Endothelial cell (in vitro differentiated cells): ENCODE measurements around the gene CYSRT1. TPM values are rescaled to one million over a fixed set of nuclear protein-coding genes. Genes with fewer than 3 reads are reported as not detected.

ENCODE experiments used
- DNase-seq: peaks from one replicate; pipeline ENCODE4 v3.0.0; 2021; ENCODE audit warnings: low spot score
- H3K27ac Mint-ChIP-seq: one replicate; pipeline ENCODE4 v1.8.0; 2021; ENCODE audit warnings: mixed read lengths, inconsistent platforms; ENCODE audit not compliant: unreplicated experiment
- H3K27me3 Mint-ChIP-seq: one replicate; pipeline ENCODE4 v1.8.0; 2021; ENCODE audit warnings: mild to moderate bottlenecking, moderate library complexity, mixed read lengths, inconsistent platforms; ENCODE audit not compliant: unreplicated experiment
- H3K36me3 Mint-ChIP-seq: one replicate; pipeline ENCODE4 v1.8.0; 2021; ENCODE audit warnings: mild to moderate bottlenecking, low read depth, mixed read lengths, inconsistent platforms; ENCODE audit not compliant: unreplicated experiment
- H3K4me1 Mint-ChIP-seq: one replicate; pipeline ENCODE4 v1.8.0; 2021; ENCODE audit warnings: mild to moderate bottlenecking, mixed read lengths, inconsistent platforms; ENCODE audit not compliant: unreplicated experiment
- H3K4me3 Mint-ChIP-seq: one replicate; pipeline ENCODE4 v1.8.0; 2021; ENCODE audit warnings: mild to moderate bottlenecking, mixed read lengths, inconsistent platforms; ENCODE audit not compliant: unreplicated experiment
- H3K9me3 Mint-ChIP-seq: one replicate; pipeline ENCODE4 v1.8.0; 2021; ENCODE audit warnings: mixed read lengths, inconsistent platforms; ENCODE audit not compliant: unreplicated experiment
- total RNA-seq: library from RNA; stranded (reverse); fragmentation: NEBNext Ultra II Directional; extraction: Animal tissue kit (Norgen Biotek cat#: 25700); gene quantifications from one replicate; pipeline ENCODE4 v1.2.1, GENCODE V29; 2021; ENCODE audit not compliant: unreplicated experiment
- TF ChIP-seq, protein P1 (sequence below): fragments of 200-600 bp; sonication (generic); IDR thresholded peaks from one replicate; pipeline ENCODE4 v1.5.0; 2021; ENCODE audit warnings: antibody characterized with exemption; ENCODE audit not compliant: unreplicated experiment

CYSRT1 gene
- total RNA-seq, 1 donor from 2014 or later, result 1.4 TPM

DNA sequence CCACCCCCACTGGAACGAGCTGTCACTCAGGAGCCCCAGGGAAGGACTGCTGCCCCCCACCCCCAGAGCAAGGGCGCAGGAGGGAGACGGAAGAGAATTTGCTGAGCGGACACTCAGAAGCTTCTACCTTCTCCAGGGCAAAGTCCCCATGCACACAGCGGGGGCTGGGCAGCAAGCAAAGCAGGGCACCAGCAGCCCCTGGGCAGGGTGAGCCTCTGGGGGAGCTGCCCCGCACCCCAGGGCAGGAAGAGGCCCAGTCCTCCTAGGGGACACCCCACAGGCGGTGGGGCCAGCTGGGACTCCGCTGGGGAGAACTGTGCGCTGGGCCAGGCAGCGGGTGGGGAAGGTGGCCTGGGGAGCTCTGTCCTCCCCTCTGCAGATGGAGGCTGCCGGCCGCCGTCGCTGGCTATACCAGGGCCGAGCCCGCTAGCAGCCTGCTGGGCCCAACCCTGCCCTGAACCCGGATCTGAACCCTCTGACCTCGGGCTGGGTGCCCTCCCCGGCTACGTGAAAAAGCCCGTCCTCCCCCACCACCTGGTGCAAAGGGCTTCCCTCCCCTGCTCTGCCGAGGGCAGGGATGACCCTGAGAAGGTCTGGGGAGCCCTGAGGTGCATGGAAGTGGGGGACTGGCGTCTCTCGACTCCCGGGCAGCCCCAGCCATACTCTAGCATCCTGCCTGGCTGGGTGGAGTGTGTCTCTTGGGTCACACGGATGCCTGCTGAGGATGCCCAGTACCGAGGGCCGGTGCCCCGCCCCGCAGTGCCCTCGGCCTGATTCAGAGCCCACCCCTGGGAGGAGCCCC is 5.1 kb downstream of the CYSRT1 start:
- no peak overlapping the region for H3K27ac Mint-ChIP-seq
- peaks cover 7% of the 10 kb centered on the region for H3K27me3 Mint-ChIP-seq
- H3K4me3 Mint-ChIP-seq, result no peak overlapping the region
- no peaks in the 10 kb centered on the region for H3K36me3 Mint-ChIP-seq
- DNase-seq, result no peak
- no peaks in the 10 kb centered on the region for H3K9me3 Mint-ChIP-seq
- TF ChIP-seq, protein P1, sequence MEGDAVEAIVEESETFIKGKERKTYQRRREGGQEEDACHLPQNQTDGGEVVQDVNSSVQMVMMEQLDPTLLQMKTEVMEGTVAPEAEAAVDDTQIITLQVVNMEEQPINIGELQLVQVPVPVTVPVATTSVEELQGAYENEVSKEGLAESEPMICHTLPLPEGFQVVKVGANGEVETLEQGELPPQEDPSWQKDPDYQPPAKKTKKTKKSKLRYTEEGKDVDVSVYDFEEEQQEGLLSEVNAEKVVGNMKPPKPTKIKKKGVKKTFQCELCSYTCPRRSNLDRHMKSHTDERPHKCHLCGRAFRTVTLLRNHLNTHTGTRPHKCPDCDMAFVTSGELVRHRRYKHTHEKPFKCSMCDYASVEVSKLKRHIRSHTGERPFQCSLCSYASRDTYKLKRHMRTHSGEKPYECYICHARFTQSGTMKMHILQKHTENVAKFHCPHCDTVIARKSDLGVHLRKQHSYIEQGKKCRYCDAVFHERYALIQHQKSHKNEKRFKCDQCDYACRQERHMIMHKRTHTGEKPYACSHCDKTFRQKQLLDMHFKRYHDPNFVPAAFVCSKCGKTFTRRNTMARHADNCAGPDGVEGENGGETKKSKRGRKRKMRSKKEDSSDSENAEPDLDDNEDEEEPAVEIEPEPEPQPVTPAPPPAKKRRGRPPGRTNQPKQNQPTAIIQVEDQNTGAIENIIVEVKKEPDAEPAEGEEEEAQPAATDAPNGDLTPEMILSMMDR, result no peak
- no peaks in the 10 kb centered on the region for H3K4me1 Mint-ChIP-seq

DNA sequence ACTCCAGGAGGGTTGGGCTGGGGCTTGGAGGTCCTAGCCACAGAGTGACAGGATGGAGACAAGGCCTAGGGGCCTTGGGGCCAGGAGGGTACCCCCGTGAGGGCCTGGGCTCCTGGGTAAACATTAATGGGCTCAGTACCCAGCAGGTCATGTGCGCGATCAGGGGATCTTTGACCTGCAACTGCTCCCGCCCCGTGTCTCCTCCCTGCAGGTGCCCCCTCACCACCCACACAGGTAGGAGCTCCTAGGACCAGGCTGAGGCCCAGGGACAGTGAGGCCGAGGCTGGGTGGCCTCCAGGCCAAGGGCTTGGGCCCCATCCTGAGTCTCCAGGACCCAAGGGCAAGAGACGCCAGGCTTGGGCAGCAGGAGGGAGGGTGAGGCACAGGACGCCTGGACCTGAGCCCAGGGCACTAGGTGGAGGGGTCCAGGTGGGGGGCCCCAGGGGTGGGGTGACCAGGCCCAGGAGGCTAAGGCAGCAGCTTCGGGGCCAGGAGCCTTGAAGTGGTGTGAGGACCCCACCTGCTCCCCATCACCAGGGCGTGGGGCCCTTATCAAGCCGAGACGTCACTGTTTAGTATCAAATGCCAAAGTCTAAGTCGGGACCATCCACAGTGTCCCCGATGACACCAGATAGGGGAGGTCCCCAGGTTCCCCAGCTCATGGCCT is 5.9 kb downstream of the CYSRT1 start, which contains the start of gene SLC34A3:
Gene SLC34A3, plus strand, starts transcription at position 197 of the 667 bp plus-strand sequence. CDS start 802 bp downstream, outside the sequence.
- H3K9me3 Mint-ChIP-seq, result no peaks in the 10 kb centered on the region
- H3K36me3 Mint-ChIP-seq, result no peaks in the 10 kb centered on the region
- DNase-seq, result no peak
- TF ChIP-seq, protein P1, result no peak
- no peak within 1 kb of the TSS for H3K27ac Mint-ChIP-seq
- no peaks in the 10 kb centered on the region for H3K4me1 Mint-ChIP-seq
- H3K4me3 Mint-ChIP-seq, result no peak within 1 kb of the TSS
- H3K27me3 Mint-ChIP-seq, result peaks cover 4% of the 10 kb centered on the region

DNA sequence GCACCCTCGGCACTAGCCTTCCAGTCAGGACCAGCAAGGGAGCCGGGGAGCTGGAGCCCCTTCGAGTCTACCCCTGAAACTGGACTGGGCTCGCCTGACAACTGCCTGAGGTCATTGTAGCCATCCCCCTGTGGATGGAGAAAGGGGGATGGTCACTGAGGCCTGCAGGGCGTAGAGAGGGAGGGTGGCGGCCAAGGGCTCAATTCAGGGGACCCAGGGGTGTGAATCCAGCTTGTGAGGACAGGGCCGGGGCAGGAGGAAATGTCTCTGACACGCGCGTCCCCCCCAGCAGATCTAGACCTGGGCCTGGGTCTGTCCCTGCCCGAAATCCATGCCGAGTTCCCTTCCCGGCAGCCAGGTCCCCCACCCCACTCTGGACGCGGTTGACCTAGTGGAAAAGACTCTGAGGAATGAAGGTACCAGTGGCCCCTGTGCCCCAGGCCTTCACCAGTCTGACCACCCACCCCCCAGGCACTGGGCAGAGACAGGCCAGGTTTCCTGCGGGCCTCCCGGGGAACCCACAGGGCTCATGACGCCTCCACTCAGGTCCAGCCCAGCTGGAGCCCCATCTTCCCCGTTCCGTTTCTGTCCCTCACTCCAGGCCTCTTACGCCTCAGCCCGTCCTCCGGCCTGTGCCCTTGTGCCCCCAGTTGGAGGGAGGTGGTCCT is 6.5 kb downstream of the CYSRT1 start:
- no peak overlapping the region for H3K4me3 Mint-ChIP-seq
- H3K9me3 Mint-ChIP-seq, result no peaks in the 10 kb centered on the region
- no peaks in the 10 kb centered on the region for H3K27me3 Mint-ChIP-seq
- no peaks in the 10 kb centered on the region for H3K4me1 Mint-ChIP-seq
- H3K36me3 Mint-ChIP-seq, result no peaks in the 10 kb centered on the region
- H3K27ac Mint-ChIP-seq, result no peak overlapping the region
- TF ChIP-seq, protein P1, result no peak
- no peak for DNase-seq

DNA sequence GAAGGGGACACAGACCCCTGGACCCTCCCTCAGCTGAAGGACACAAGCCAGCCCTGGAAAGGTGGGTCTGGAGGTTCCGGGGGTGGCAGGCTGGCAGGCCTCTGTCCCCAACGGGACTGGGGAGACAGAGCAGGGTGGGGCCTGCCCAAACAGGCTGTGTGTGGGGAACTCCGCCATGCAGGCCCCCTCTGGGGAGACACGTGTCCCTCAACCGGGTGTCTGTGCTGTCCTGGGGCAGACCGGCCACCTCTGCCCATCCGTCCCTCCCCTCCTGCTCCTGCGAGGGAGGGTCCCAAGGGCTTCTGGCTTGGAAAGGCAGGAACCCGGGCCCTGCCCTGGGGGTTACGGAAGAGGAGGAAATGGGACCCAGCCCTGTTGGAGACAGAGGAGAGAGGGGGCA is 7.1 kb downstream of the CYSRT1 start:
- H3K27ac Mint-ChIP-seq, result no peak overlapping the region
- TF ChIP-seq, protein P1, result no peak
- no peaks in the 10 kb centered on the region for H3K36me3 Mint-ChIP-seq
- no peaks in the 10 kb centered on the region for H3K9me3 Mint-ChIP-seq
- no peak for DNase-seq
- no peak overlapping the region for H3K4me3 Mint-ChIP-seq
- no peaks in the 10 kb centered on the region for H3K4me1 Mint-ChIP-seq
- H3K27me3 Mint-ChIP-seq, result no peaks in the 10 kb centered on the region

DNA sequence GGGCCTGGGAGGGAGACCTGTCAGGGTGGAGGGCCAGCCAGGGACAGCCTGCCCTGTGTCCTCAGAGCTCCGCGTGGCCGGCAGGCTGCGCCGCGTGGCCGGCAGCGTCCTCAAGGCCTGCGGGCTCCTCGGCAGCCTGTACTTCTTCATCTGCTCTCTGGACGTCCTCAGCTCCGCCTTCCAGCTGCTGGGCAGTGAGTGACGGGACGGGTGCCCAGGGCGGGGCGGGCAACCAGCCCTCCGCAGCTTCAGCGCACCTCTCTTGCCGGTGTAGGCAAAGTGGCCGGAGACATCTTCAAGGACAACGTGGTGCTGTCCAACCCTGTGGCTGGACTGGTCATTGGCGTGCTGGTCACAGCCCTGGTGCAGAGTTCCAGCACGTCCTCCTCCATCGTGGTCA is 7.5 kb downstream of the CYSRT1 start:
- no peaks in the 10 kb centered on the region for H3K9me3 Mint-ChIP-seq
- no peaks in the 10 kb centered on the region for H3K4me1 Mint-ChIP-seq
- H3K4me3 Mint-ChIP-seq, result no peak overlapping the region
- TF ChIP-seq, protein P1, result no peak
- no peak for DNase-seq
- no peaks in the 10 kb centered on the region for H3K27me3 Mint-ChIP-seq
- no peaks in the 10 kb centered on the region for H3K36me3 Mint-ChIP-seq
- H3K27ac Mint-ChIP-seq, result no peak overlapping the region
